ACC112 (cell line): ENCODE measurements around the gene AQP7.
"Not testable (repeated sequence)": the region's sequence is repeated elsewhere in the genome, so short reads cannot be mapped to it uniquely, and the experiment has no call there.

Experiments
- H2AFZ ChIP-seq: fragments of 200-600 bp; sonication (generic); one replicate; pipeline ENCODE4 v1.6.0; 2017; ENCODE audit warnings: antibody characterized with exemption, low read length; ENCODE audit not compliant: unreplicated experiment
- H3K27ac ChIP-seq: fragments of 200-600 bp; sonication (generic); 2 replicates; pipeline ENCODE4 v1.5.1; 2014; ENCODE audit warnings: low read depth, mild to moderate bottlenecking, antibody characterized with exemption, low read length, moderate library complexity
- H3K27me3 ChIP-seq: fragments of 200-600 bp; sonication (generic); 2 replicates; pipeline ENCODE4 v1.6.1; 2014; ENCODE audit warnings: mild to moderate bottlenecking, antibody characterized with exemption, low read length, moderate library complexity, mixed read lengths; ENCODE audit not compliant: insufficient read depth
- H3K36me3 ChIP-seq: fragments of 200-600 bp; sonication (generic); 2 replicates; pipeline ENCODE4 v1.6.1; 2016; ENCODE audit warnings: mild to moderate bottlenecking, antibody characterized with exemption, low read length, moderate library complexity, mixed read lengths; ENCODE audit not compliant: insufficient read depth
- H3K4me1 ChIP-seq: fragments of 200-600 bp; sonication (generic); one replicate; pipeline ENCODE4 v1.6.1; 2016; ENCODE audit warnings: low read length, mixed read lengths; ENCODE audit not compliant: insufficient read depth, unreplicated experiment, control insufficient read depth
- H3K4me3 ChIP-seq: fragments of 200-600 bp; sonication (generic); 2 replicates; pipeline ENCODE4 v1.5.1; 2014; ENCODE audit warnings: mild to moderate bottlenecking, low read depth, low read length
- H3K79me2 ChIP-seq: fragments of 200-600 bp; sonication (generic); one replicate; pipeline ENCODE4 v1.6.0; 2016; ENCODE audit warnings: low read length; ENCODE audit not compliant: control insufficient read depth, unreplicated experiment, insufficient read depth

AQP7 gene

DNA sequence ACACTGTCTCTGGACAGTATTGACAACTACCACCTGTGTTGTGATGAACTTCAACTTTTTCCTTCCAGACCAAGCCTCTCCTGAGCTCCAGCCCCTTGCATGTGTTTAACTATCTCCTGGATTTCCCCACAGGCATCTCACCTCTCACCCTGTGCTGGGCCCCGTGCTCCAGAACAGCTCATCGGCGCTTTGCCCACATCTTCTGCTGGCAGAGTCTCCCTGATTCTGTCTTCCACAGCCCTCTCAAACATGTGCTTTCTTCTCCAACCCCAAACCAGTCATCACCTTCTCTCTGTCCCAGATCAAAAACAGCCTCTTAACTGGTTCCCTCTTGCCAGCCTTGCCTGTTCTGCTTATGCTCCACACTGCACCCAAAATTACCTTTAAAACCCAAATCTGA is 8.4 kb downstream of the AQP7 start:
- not testable (repeated sequence) for H3K27ac ChIP-seq, H3K4me3 ChIP-seq, H2AFZ ChIP-seq, H3K27me3 ChIP-seq, H3K79me2 ChIP-seq, H3K36me3 ChIP-seq, H3K4me1 ChIP-seq

DNA sequence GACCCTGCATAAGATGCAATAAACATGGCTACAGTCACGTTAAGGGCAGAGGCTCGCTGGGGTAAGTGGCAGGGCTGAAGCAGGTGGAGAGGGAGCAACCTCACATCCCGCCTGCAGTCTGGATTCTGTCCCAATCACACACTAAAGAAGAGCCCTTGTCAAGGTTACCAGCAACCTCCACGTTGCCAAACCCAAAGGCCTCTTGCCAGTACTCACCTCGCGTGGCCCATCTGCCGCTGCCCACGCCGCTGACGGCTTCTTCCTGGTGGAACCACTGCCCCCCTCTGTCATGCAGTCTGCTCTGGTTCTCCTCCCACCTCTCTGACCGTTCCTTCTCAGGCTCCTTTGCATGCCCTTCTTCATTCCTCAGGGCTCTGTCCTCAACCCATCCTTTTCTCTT is 8.8 kb downstream of the AQP7 start:
- Histone ChIP-seq H3K27ac (no peak overlapping the region), H3K27me3 (no peaks in the 10 kb centered on the region), H3K36me3 (no peaks in the 10 kb centered on the region), H2AFZ (no peak overlapping the region), H3K4me3 (no peak overlapping the region), H3K4me1 (peaks cover 5% of the 10 kb centered on the region), H3K79me2 (no peaks in the 10 kb centered on the region)

DNA sequence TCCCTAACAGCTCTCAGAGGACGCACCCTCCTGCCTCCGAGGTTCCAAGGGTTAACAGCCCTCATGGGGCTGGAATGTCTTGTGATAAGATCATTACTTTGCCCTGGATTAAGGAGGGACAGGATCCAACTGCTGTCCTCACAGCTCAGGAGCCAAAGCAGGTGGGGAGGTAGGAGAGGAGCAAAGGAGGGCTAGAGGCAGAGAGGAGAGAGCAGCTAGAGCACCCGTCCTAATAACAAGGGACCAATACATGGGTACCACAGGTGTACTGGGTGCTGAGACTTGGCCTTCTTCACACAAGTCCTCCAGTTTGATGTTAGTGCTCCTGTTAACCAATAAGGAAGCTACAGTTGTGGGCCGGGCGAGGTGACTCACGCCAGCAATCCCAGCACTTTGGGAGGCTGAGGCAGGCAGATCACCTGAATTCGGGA is 9.8 kb downstream of the AQP7 start:
- H3K27ac ChIP-seq, H3K79me2 ChIP-seq, H3K4me3 ChIP-seq, H3K36me3 ChIP-seq, H3K4me1 ChIP-seq, H3K27me3 ChIP-seq, H2AFZ ChIP-seq: not testable (repeated sequence)

DNA sequence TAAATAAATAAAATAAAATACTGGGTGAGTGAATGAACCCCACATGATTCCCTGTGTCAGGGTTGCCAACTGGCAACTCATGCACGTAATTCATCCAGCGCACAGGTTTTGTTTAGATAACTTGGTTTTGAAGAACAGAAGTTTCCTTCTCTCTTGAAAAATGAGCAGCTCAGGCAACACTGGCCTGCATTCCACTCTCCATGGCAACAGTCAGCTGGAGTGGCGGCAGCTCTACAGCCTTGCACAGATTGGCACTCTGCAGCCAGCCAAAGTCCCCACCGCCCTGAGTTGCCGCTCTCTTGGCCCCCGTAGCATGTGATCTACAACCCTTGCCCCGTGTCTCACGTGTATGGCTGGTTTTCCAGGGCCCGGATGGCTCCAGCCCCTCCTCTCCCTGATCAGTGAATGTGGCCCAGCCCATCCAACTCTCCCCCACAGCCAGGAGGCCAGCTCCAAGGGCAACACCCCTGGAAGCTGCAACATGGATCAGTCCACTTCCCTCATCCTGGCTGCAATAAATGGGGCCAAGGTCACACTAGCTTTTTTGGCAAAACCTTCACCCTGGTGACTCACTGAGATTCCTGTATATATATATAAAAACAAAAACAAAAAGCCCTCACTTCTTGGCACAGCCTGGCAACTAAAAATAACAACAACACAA is 11.1 kb downstream of the AQP7 start:
- Histone ChIP-seq H3K4me3 (peak overlapping the region; percentile 43; the same call in 1 of the 2 replicates), H3K27ac (peak overlapping the region; percentile 85)
- not testable (repeated sequence) for H3K27me3 ChIP-seq, H3K79me2 ChIP-seq, H2AFZ ChIP-seq, H3K4me1 ChIP-seq, H3K36me3 ChIP-seq

DNA sequence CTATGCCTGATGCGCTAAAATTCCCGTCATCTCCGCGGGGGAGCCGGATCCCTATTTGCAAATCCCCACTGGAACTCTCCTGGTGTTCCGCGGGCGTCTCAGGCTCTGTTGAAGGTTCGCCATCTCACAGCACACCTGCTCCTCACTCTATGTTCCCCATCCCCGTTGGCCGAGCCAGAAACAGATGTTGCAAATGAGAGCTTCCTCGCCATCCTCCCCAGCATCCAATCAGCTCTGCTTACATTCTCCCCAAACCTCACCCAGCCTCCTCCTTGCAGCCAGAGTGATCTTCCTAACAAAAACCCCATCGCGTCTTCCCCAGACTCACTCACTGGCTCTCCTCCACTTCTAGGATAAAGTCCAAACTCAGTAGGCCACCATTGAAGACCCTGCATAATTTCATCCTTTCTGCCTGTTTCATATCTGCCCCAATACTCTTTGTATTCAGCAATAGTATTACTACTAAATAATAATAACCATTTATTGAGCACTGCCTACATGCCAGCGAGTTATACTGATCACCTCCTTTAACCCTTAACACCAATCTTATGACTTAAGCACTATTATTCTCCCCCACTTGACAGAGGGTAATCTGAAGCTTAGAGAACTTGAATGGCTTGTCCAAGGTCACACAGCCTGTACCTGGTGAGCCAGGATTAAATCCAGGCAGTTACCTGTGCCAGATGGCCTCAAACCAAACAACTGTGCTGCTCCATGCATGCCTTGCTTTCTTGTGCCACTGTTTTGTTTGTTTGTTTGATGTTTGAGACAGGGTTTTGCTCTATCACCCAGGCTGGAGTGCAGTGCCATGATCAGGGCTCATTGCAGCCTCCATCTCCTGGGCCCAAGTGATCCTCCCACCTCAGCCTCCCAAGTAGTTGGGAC is 14.0 kb downstream of the AQP7 start:
- Histone ChIP-seq H3K36me3 (no peaks in the 10 kb centered on the region), H2AFZ (no peak overlapping the region), H3K4me3 (no peak overlapping the region), H3K27me3 (no peaks in the 10 kb centered on the region), H3K27ac (no peak overlapping the region), H3K4me1 (peaks cover 5% of the 10 kb centered on the region), H3K79me2 (no peaks in the 10 kb centered on the region)

DNA sequence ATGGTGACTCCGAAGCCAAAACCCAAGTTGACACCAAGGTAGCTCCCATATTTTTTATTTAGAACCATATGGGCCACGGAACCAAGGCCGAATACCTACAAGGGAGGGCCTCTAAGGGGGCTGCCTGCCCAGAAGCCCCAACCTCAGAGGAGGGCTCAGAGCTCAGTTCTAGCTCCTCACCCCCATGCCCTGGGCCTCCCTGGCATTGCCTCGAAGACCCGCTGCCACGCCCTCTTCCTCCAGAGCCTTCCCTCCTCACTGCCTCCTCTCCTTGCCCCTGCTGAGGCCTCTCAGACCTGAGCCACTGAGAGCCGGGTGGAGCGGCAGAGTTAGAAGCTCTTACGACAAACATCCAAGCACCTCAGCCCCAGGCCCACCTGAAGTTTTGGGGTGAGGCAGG is 15.4 kb downstream of the AQP7 start:
- H3K4me3 ChIP-seq, H3K4me1 ChIP-seq, H3K27me3 ChIP-seq, H3K27ac ChIP-seq, H3K36me3 ChIP-seq, H2AFZ ChIP-seq, H3K79me2 ChIP-seq: not testable (repeated sequence)

DNA sequence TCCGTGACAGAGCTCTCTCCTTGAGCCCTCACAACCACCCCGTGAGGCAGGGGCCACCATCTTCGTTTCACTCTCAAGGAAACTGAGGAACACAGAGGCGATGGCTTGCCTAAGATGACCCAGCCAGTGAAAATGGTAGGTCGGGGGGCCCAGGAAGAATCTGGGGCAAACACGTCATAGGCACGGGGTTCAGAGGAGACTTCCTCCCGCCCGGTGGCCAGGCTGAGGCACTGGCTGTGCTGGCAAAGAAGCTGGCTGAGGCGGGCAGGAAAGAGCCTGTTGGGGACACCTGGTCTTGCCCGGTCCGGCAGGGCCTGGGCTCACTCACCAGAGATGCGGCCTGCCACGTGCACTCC is 15.7 kb downstream of the AQP7 start:
- H3K27ac ChIP-seq, H3K79me2 ChIP-seq, H2AFZ ChIP-seq, H3K36me3 ChIP-seq, H3K4me3 ChIP-seq, H3K27me3 ChIP-seq, H3K4me1 ChIP-seq: not testable (repeated sequence)

DNA sequence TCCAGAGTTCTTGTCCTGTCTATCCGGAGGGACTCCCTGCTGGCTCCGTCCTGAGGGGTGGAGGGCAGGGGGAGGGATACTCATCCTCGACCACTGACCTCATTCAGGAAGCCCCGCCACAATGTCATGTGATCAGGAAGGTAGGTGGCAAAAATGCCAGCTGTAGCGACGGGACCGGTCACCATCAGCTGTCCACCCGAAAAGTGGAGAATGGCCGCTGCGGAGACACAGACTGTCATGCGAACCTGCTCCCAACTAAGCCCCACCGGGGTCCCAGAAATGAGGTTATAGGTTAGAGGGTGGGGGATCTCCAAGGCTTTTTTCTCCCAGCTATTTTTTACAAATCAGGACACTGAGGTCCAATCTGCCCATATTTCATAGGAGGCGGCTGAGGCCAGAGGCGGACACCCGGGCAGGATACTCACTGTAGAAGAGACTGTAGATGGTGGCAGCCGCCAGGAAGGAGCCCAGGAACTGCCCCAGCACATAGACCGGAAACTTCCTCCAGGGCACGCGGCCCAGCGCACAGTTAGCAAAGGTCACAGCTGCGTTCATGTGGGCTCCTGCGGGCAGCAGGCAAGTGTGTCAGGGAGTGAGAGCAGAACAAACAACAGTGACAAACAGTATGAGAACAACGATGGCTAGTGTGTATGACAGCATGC is 16.3 kb downstream of the AQP7 start:
- H3K27me3 ChIP-seq, H2AFZ ChIP-seq, H3K27ac ChIP-seq, H3K4me3 ChIP-seq, H3K36me3 ChIP-seq, H3K79me2 ChIP-seq, H3K4me1 ChIP-seq: not testable (repeated sequence)

DNA sequence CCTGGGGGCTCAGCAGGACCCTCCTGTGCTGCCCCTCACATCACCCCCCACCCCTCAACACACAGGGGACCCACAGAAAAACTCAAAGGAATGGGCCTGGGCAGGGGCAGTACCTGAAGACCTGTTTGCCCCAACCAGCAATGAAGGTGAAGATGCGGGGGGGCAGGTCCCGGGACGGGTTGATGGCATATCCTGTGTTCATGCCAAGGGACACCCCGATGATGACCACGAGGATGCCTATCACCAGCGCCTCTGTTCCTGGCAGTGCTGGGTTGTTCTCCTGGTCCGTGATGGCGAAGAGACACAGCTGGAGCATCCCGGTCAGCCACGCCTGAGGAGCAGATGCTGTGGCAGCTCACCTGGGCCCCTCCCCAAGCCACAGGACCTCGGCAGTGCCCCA is 16.8 kb downstream of the AQP7 start:
- H3K27ac ChIP-seq, H3K36me3 ChIP-seq, H3K4me3 ChIP-seq: not testable (repeated sequence)

DNA sequence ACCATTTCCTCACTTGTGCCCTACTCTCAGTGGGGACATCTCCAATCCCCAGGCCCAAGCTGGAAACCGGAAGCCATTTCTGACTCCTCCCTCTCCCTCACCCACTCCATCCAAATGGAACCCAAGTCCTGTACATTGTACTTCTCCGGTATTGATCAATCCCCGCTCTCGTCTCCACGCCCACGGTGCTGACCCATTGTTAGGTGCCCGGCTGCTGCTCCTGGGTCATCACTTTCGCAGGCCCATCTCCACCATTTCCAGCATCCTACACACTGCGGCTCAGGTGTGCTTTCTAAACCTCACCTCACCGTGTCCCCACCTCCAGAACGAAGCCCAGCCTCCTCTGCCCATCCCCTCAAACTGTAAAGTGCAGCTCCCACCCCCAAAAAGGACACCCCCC is 19.0 kb downstream of the AQP7 start:
- H3K36me3 ChIP-seq, H3K27me3 ChIP-seq, H3K79me2 ChIP-seq, H2AFZ ChIP-seq, H3K27ac ChIP-seq, H3K4me1 ChIP-seq, H3K4me3 ChIP-seq: not testable (repeated sequence)

More for the DNA sequence above, 16.8 kb downstream of the AQP7 start:
- H3K27me3 ChIP-seq, H3K4me1 ChIP-seq, H2AFZ ChIP-seq, H3K79me2 ChIP-seq: not testable (repeated sequence)

DNA sequence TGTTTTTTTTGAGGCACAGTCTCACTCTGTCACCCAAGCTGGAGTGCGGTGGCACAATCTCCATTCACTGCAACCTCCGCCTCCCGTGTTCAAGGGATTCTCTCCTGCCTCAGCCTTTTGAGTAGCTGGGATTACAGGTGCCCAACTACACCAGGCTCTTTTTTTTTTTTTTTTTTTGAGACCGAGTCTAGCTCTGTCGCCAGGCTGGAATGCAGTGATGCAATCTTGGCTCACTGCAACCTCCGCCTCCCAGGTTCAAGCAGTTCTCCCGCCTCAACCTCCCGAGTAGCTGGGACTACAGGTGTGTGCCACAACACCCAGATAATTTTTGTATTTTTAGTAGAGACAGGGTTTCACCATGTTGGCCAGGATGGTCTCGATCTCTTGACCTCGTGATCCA is 20.0 kb downstream of the AQP7 start:
- H3K27ac ChIP-seq, H3K79me2 ChIP-seq, H2AFZ ChIP-seq, H3K4me1 ChIP-seq, H3K36me3 ChIP-seq, H3K4me3 ChIP-seq, H3K27me3 ChIP-seq: not testable (repeated sequence)
